HepG2 (cell line): ENCODE data around the gene DCTN1. TPM values are rescaled to one million over a fixed set of nuclear protein-coding genes. Genes with fewer than 3 reads are reported as not detected.

Experiments used
- ATAC-seq: fragments of 200-7000 bp; cut with Tn5 transposase; 3 replicates; pipeline ENCODE4 v1.9.1; 2020; ENCODE audit warnings: mild to moderate bottlenecking, moderate library complexity
- BruUV-seq: library from RNA; stranded (reverse); fragments of 400-500 nt; replicated peaks from 2 replicates; lab custom pipeline; 2021; lab: Mats Ljungman, UMichigan
- CTCF ChIA-PET: fragments of 300-600 bp; formaldehyde crosslinking; extraction: SDS; loops from one replicate; lab custom pipeline; 2021; ENCODE audit warnings: low total read pairs, inconsistent platforms, low intra/inter-chr PET ratio; lab: Yijun Ruan, JAX
- POLR2A ChIA-PET: fragments of 350-600 bp; sonication (Branson Sonifier 250); formaldehyde crosslinking; loops from one replicate; lab custom pipeline; 2020; ENCODE audit warnings: antibody characterized with exemption, inconsistent platforms; lab: Yijun Ruan, JAX
- DNase-seq: peaks from one replicate; pipeline ENCODE4 v3.0.0-alpha.2; 2015; ENCODE audit warnings: low spot score
- FAIRE-seq: peaks from 3 replicates; lab custom pipeline; 2011; peaks lifted over from hg19 to GRCh38; lab: Jason Lieb, UNC
- H2AFZ ChIP-seq: one replicate; pipeline ENCODE4 v1.6.1; 2011; ENCODE audit warnings: low read length, inconsistent platforms
- H3K27ac ChIP-seq: fragments of 300-600 bp; 3 replicates; pipeline ENCODE4 v1.8.0; 2011; ENCODE audit warnings: mixed run types, mild to moderate bottlenecking, mixed read lengths, low read length, inconsistent platforms; ENCODE audit not compliant: insufficient read depth; ENCODE audit errors: extremely low read length
- H3K27me3 ChIP-seq, 2 experiments: fragments of 200-600 bp in 1 of 2; 2 replicates in 1 of 2; 3 replicates in 1 of 2; pipeline versions ENCODE4 v1.6.0 to v1.8.0; 2011; ENCODE audit warnings: low read length in 2 of 2, mild to moderate bottlenecking in 2 of 2, moderate library complexity in 2 of 2, inconsistent platforms in 1 of 2; ENCODE audit not compliant: insufficient read depth in 2 of 2, control insufficient read depth in 1 of 2
- H3K36me3 ChIP-seq, 2 experiments: fragments of 200-600 bp in 1 of 2; replicated peaks in 1 of 2; 2 replicates in 1 of 2; 3 replicates in 1 of 2; pipeline versions ENCODE4 v1.5.1 to v1.8.0; 2011; ENCODE audit warnings: low read length in 2 of 2, inconsistent platforms in 1 of 2; ENCODE audit not compliant: insufficient read depth in 2 of 2, control insufficient read depth in 1 of 2
- H3K4me1 ChIP-seq: 2 replicates; pipeline ENCODE4 v1.5.1; 2012; ENCODE audit warnings: low read length, inconsistent platforms; ENCODE audit not compliant: insufficient read depth
- H3K4me2 ChIP-seq: 2 replicates; pipeline ENCODE4 v1.6.0; 2011; ENCODE audit warnings: low read depth, low read length, inconsistent platforms
- H3K4me3 ChIP-seq, 3 experiments: fragments of 200-600 bp in 1 of 3; sonication (generic), shearing (Covaris generic) in 1 of 3; replicated peaks in 1 of 3; 2 replicates each; pipeline ENCODE4 v1.5.1; 2011 to 2016; ENCODE audit warnings: low read length in 3 of 3, inconsistent platforms in 2 of 3, low read depth in 2 of 3, mild to moderate bottlenecking in 2 of 3, control low read depth in 1 of 3, mixed read lengths in 1 of 3; ENCODE audit not compliant: insufficient read depth in 1 of 3
- H3K79me2 ChIP-seq: one replicate; pipeline ENCODE4 v1.6.1; 2011; ENCODE audit warnings: low read length, inconsistent platforms; ENCODE audit not compliant: insufficient read depth
- H3K9ac ChIP-seq: 2 replicates; pipeline ENCODE4 v1.6.0; 2011; ENCODE audit warnings: mild to moderate bottlenecking, low read depth, low read length, inconsistent platforms; ENCODE audit not compliant: insufficient read depth
- H3K9me3 ChIP-seq: 2 replicates; pipeline ENCODE4 v1.5.1; 2012; ENCODE audit warnings: mild to moderate bottlenecking, low read length
- H4K20me1 ChIP-seq: 2 replicates; pipeline ENCODE4 v1.6.0; 2011; ENCODE audit warnings: inconsistent platforms, mild to moderate bottlenecking, low read length, moderate library complexity; ENCODE audit not compliant: insufficient read depth
- ATM ChIP-seq: fragments of 450-650 bp; IDR thresholded peaks from 2 replicates; pipeline ENCODE4 v1.7.1; 2017; ENCODE audit warnings: mild to moderate bottlenecking, borderline replicate concordance
- CEBPG ChIP-seq: IDR thresholded peaks from 2 replicates; pipeline ENCODE4 v1.6.1; 2016
- GFI1 ChIP-seq: sonication (generic); formaldehyde crosslinking; IDR thresholded peaks from 2 replicates; pipeline ENCODE4 v1.5.0; 2020; ENCODE audit warnings: missing genetic modification reagents, mild to moderate bottlenecking, borderline replicate concordance
- JARID2 ChIP-seq: sonication (generic); formaldehyde crosslinking; IDR thresholded peaks from 2 replicates; pipeline ENCODE4 v1.8.1; 2023; ENCODE audit warnings: missing genetic modification reagents, inconsistent platforms; ENCODE audit not compliant: insufficient replicate concordance
- MED8 ChIP-seq: sonication (generic); formaldehyde crosslinking; IDR thresholded peaks from 2 replicates; pipeline ENCODE4 v1.8.1; 2023; ENCODE audit warnings: mild to moderate bottlenecking, missing genetic modification reagents; ENCODE audit not compliant: insufficient replicate concordance
- MTA3 ChIP-seq: sonication (generic); formaldehyde crosslinking; IDR thresholded peaks from 2 replicates; pipeline ENCODE4 v1.4.0; 2020; ENCODE audit warnings: missing genetic modification reagents
- ZC3H4 ChIP-seq: sonication (generic); formaldehyde crosslinking; IDR thresholded peaks from 2 replicates; pipeline ENCODE4 v1.4.0; 2020; ENCODE audit warnings: missing genetic modification reagents, borderline replicate concordance
- ZNF367 ChIP-seq: sonication (generic); formaldehyde crosslinking; IDR thresholded peaks from 2 replicates; pipeline ENCODE4 v1.4.0; 2020; ENCODE audit warnings: missing genetic modification reagents, borderline replicate concordance
- ZNF552 ChIP-seq: sonication (generic); formaldehyde crosslinking; IDR thresholded peaks from 2 replicates; pipeline ENCODE4 v1.9.0; 2022; ENCODE audit warnings: missing genetic modification reagents, mild to moderate bottlenecking, borderline replicate concordance
- ZNF883 ChIP-seq: sonication (generic); formaldehyde crosslinking; IDR thresholded peaks from 2 replicates; pipeline ENCODE4 v1.5.1; 2020; ENCODE audit warnings: mild to moderate bottlenecking, missing genetic modification reagents; ENCODE audit errors: not compliant biosample characterization
- whole genome bisulfite sequencing: methylation state at CpG from one replicate; pipeline ENCODE4 v1.1.6; 2017; ENCODE audit warnings: low lambda C conversion rate; 5-methylcytosine and 5-hydroxymethylcytosine counted together
- in situ Hi-C: cut with HindIII; loops from 2 replicates; pipeline ENCODE4 v1.10.0; 2017; ENCODE audit warnings: low pct_unique_long_range_greater_than_20kb; ENCODE audit not compliant: extremely low pct_ligation_motif_present
- intact Hi-C: fragments of 100-400 bp; cut with micrococcal nuclease; formaldehyde crosslinking; loops from one replicate; pipeline ENCODE4 v1.10.0; 2022; ENCODE audit not compliant: unreplicated experiment
- polyA plus RNA-seq, 8 experiments: library from polyadenylated mRNA; depleted of rRNA in 3 of 8; stranded (reverse) in 7 of 8; unstranded in 1 of 8; fragments of >200 nt; fragmentation: Illumina TruSeq in 4 of 8; extraction: Trizol in 4 of 8; gene quantifications; 2 replicates each; pipeline versions ENCODE4 v1.2.1 to v1.2.3, GENCODE V29; 2011 to 2016; ENCODE audit warnings: low read depth in 4 of 8, missing spikeins in 1 of 8, mixed read lengths in 1 of 8; ENCODE audit not compliant: insufficient read depth in 1 of 8
- total RNA-seq, 5 experiments: library from RNA; depleted of rRNA; stranded (reverse); fragments of >200 nt; fragmentation: Illumina TruSeq; extraction: Trizol; gene quantifications; 2 replicates each; pipeline ENCODE4 v1.2.3, GENCODE V29; 2016; ENCODE audit warnings: low read depth in 1 of 5

The DCTN1 gene
- total and polyA plus RNA-seq, 2 of the 13 experiments (the other 11 are each of a cell fraction or from before 2014, with no cell fraction given): 73.2 to 122 TPM

- no peaks in the 10 kb centered on the region for H3K79me2 ChIP-seq
- TF ChIP-seq ZNF552 (CRISPR knock-in tag) (no peak), ZNF883 (CRISPR knock-in tag) (no peak), ZC3H4 (CRISPR knock-in tag) (no peak), GFI1 (no peak), MED8 (no peak), MTA3 (CRISPR knock-in tag) (no peak), JARID2 (CRISPR knock-in tag) (no peak), ATM (no peak), CEBPG (CRISPR knock-in tag) (no peak), ZNF367 (CRISPR knock-in tag) (no peak)
- H3K9ac ChIP-seq: no peak overlapping the region
- no peak overlapping the region for H3K4me3 ChIP-seq
- intact Hi-C loops (loop anchor here (1.0 to 5.0 kb wide), 5 partner anchors 58 to 253 kb away; no protein-coding TSS in a partner anchor), in situ Hi-C loops (no loop called here)
- CTCF ChIA-PET: interaction anchor here (0.9 to 1.7 kb wide), 7 partner anchors 58 to 254 kb away, joined by 3 to 25 read pairs (median 6); no protein-coding TSS in a partner anchor
- no peak for DNase-seq
- 40% methylated on average over 6 of the region's 6 CpGs for WGBS
- H3K4me1 ChIP-seq: no peaks in the 10 kb centered on the region
- no peak for ATAC-seq
- no peaks in the 10 kb centered on the region for H3K36me3 ChIP-seq
- BruUV-seq: no TSS peak
- H3K27ac ChIP-seq: no peak overlapping the region
- H3K27me3 ChIP-seq: no peaks in the 10 kb centered on the region
- no peak for FAIRE-seq
- H3K9me3 ChIP-seq: no peaks in the 10 kb centered on the region
- H4K20me1 ChIP-seq: no peaks in the 10 kb centered on the region
- H2AFZ ChIP-seq: no peak overlapping the region
- no peak overlapping the region for H3K4me2 ChIP-seq
- POLR2A ChIA-PET: interaction anchor here (1.5 kb wide), 1 partner anchor 124 kb away, joined by 3 read pairs; the partner anchor contains the start of gene WBP1
Observed at GRCh38 chr2:74333896-74334586, 46.1 kb downstream of the DCTN1 start.
